H1 (cell line): ENCODE measurements around the gene DCP2. TPM values are rescaled to one million over a fixed set of nuclear protein-coding genes. Genes with fewer than 3 reads are reported as not detected.

Experiments used
- CTCF ChIA-PET: fragments of 300-600 bp; sonication (Branson Sonifier 250); formaldehyde crosslinking; loops from one replicate; lab custom pipeline; 2021; ENCODE audit not compliant: partially characterized antibody; lab: Charles Lee
- POLR2A ChIA-PET: fragments of 300-600 bp; sonication (Branson Sonifier 250); formaldehyde crosslinking; loops from one replicate; lab custom pipeline; 2021; ENCODE audit warnings: inconsistent platforms; ENCODE audit not compliant: partially characterized antibody; lab: Charles Lee
- DNase-seq, 2 experiments: peaks; one replicate each; pipeline versions ENCODE4 v3.0.0 to v3.0.0-alpha.2; 2010 to 2022; ENCODE audit warnings: low spot score in 2 of 2, low read depth in 1 of 2, mixed read lengths in 1 of 2
- FAIRE-seq: peaks from 2 replicates; lab custom pipeline; 2011; peaks lifted over from hg19 to GRCh38; lab: Jason Lieb, UNC
- H2AFZ ChIP-seq: 2 replicates; pipeline ENCODE4 v1.8.1; 2012; ENCODE audit warnings: low read length, inconsistent platforms
- H2AK5ac ChIP-seq: 2 replicates; pipeline ENCODE4 v1.6.1; 2013; ENCODE audit warnings: low read depth, low read length
- H2BK120ac ChIP-seq: replicated peaks from 2 replicates; pipeline ENCODE3; 2013; ENCODE audit warnings: low read depth, low read length, inconsistent platforms
- H2BK12ac ChIP-seq: 2 replicates; pipeline ENCODE4 v1.6.1; 2013; ENCODE audit warnings: low read depth, low read length
- H2BK15ac ChIP-seq: 2 replicates; pipeline ENCODE4 v1.6.1; 2013; ENCODE audit warnings: low read length
- H2BK20ac ChIP-seq: 2 replicates; pipeline ENCODE4 v1.6.1; 2013; ENCODE audit warnings: low read length
- H2BK5ac ChIP-seq: 2 replicates; pipeline ENCODE4 v1.6.1; 2013; ENCODE audit warnings: low read depth, low read length
- H3K14ac ChIP-seq: 2 replicates; pipeline ENCODE4 v1.6.1; 2013; ENCODE audit warnings: inconsistent platforms; ENCODE audit not compliant: insufficient read length
- H3K18ac ChIP-seq: 2 replicates; pipeline ENCODE4 v1.6.1; 2013; ENCODE audit warnings: low read length; ENCODE audit errors: extremely low read depth
- H3K23ac ChIP-seq: 2 replicates; pipeline ENCODE4 v1.6.1; 2013; ENCODE audit warnings: inconsistent platforms; ENCODE audit not compliant: insufficient read length
- H3K23me2 ChIP-seq: 2 replicates; pipeline ENCODE4 v1.6.1; 2013; ENCODE audit warnings: low read depth, low read length
- H3K27ac ChIP-seq: 2 replicates; pipeline ENCODE4 v1.6.1; 2011; ENCODE audit warnings: low read depth, low read length, inconsistent platforms
- H3K27me3 ChIP-seq, 4 experiments: replicated peaks in 1 of 4; 1 replicate in 1 of 4; 2 replicates in 3 of 4; pipeline versions ENCODE4 v1.6.1 to v1.8.1; 2011 to 2013; ENCODE audit warnings: low read length in 3 of 4, mild to moderate bottlenecking in 3 of 4, inconsistent platforms in 2 of 4, mixed read lengths in 2 of 4, moderate library complexity in 1 of 4; ENCODE audit not compliant: control insufficient read depth in 3 of 4, insufficient read depth in 3 of 4; ENCODE audit errors: extremely low read depth in 1 of 4
- H3K36me3 ChIP-seq, 4 experiments: 2 replicates each; pipeline versions ENCODE4 v1.6.1 to v1.8.1; 2011 to 2013; ENCODE audit warnings: mild to moderate bottlenecking in 4 of 4, low read length in 3 of 4, moderate library complexity in 2 of 4, control low read depth in 1 of 4, inconsistent platforms in 1 of 4; ENCODE audit not compliant: insufficient read depth in 4 of 4, control insufficient read depth in 2 of 4
- H3K4ac ChIP-seq: replicated peaks from 2 replicates; pipeline ENCODE3; 2013; ENCODE audit warnings: low read length, low read depth, mixed read lengths, inconsistent platforms; ENCODE audit not compliant: insufficient read length
- H3K4me1 ChIP-seq, 4 experiments: replicated peaks in 1 of 4; 1 replicate in 1 of 4; 2 replicates in 3 of 4; pipeline versions ENCODE4 v1.6.1 to v1.8.1; 2011 to 2013; ENCODE audit warnings: low read length in 3 of 4, inconsistent platforms in 2 of 4, mixed read lengths in 1 of 4; ENCODE audit not compliant: insufficient read depth in 4 of 4, control insufficient read depth in 3 of 4
- H3K4me2 ChIP-seq, 2 experiments: 2 replicates each; pipeline versions ENCODE4 v1.6.1 to v1.8.1; 2011 to 2013; ENCODE audit warnings: low read depth in 2 of 2, low read length in 2 of 2, control low read depth in 1 of 2, inconsistent platforms in 1 of 2, mild to moderate bottlenecking in 1 of 2; ENCODE audit not compliant: insufficient read depth in 1 of 2
- H3K4me3 ChIP-seq, 4 experiments: fragments of 200-600, 300-600 bp in 1 of 4; sonication (generic), shearing (Covaris generic), sonication (Bioruptor Twin) in 1 of 4; 2 replicates each; pipeline versions ENCODE4 v1.5.1 to v1.8.1; 2011 to 2016; ENCODE audit warnings: low read length in 4 of 4, low read depth in 3 of 4, control low read depth in 2 of 4, inconsistent platforms in 2 of 4, mild to moderate bottlenecking in 2 of 4, mixed read lengths in 1 of 4, moderate library complexity in 1 of 4; ENCODE audit not compliant: insufficient read depth in 2 of 4; ENCODE audit errors: extremely low read depth in 1 of 4
- H3K56ac ChIP-seq: replicated peaks from 2 replicates; pipeline ENCODE3; 2013; ENCODE audit warnings: low read depth, mild to moderate bottlenecking, mixed read lengths, low read length, inconsistent platforms; ENCODE audit not compliant: insufficient read length
- H3K79me1 ChIP-seq: 2 replicates; pipeline ENCODE4 v1.6.1; 2013; ENCODE audit warnings: low read depth, low read length, control low read depth
- H3K79me2 ChIP-seq, 2 experiments: 2 replicates each; pipeline versions ENCODE4 v1.6.1 to v1.8.1; 2012 to 2013; ENCODE audit warnings: low read length in 2 of 2, mild to moderate bottlenecking in 2 of 2, inconsistent platforms in 1 of 2; ENCODE audit not compliant: insufficient read depth in 2 of 2, control insufficient read depth in 1 of 2
- H3K9ac ChIP-seq, 4 experiments: replicated peaks in 1 of 4; 1 replicate in 1 of 4; 2 replicates in 3 of 4; pipeline versions ENCODE4 v1.6.1 to v1.8.1; 2011 to 2013; ENCODE audit warnings: low read depth in 3 of 4, low read length in 3 of 4, control low read depth in 2 of 4, mild to moderate bottlenecking in 2 of 4, moderate library complexity in 2 of 4, inconsistent platforms in 1 of 4; ENCODE audit errors: extremely low read depth in 1 of 4
- H3K9me3 ChIP-seq, 2 experiments: 2 replicates each; pipeline versions ENCODE4 v1.6.1 to v1.8.1; 2012 to 2013; ENCODE audit warnings: mild to moderate bottlenecking in 2 of 2, moderate library complexity in 2 of 2, control low read depth in 1 of 2, inconsistent platforms in 1 of 2, low read depth in 1 of 2, low read length in 1 of 2, mixed read lengths in 1 of 2; ENCODE audit not compliant: insufficient read depth in 2 of 2
- H4K20me1 ChIP-seq, 2 experiments: replicated peaks in 1 of 2; 2 replicates each; pipeline versions ENCODE3 to v1.8.1; 2011 to 2013; ENCODE audit warnings: inconsistent platforms in 2 of 2, low read length in 2 of 2, mild to moderate bottlenecking in 1 of 2; ENCODE audit not compliant: insufficient read depth in 2 of 2, control insufficient read depth in 1 of 2
- H4K5ac ChIP-seq: 2 replicates; pipeline ENCODE4 v1.6.1; 2013; ENCODE audit warnings: low read length, low read depth, mixed read lengths, inconsistent platforms; ENCODE audit not compliant: insufficient read length
- H4K8ac ChIP-seq: 2 replicates; pipeline ENCODE4 v1.8.0; 2013; ENCODE audit warnings: mild to moderate bottlenecking, moderate library complexity, low read length, inconsistent platforms; ENCODE audit not compliant: insufficient read depth; ENCODE audit errors: extremely low read depth
- H4K91ac ChIP-seq: replicated peaks from 2 replicates; pipeline ENCODE3; 2013; ENCODE audit warnings: low read length, mixed read lengths, inconsistent platforms; ENCODE audit not compliant: insufficient read length
- ATF3 ChIP-seq: IDR thresholded peaks from 2 replicates; pipeline ENCODE4 v1.6.1; 2011; ENCODE audit warnings: low read depth, mild to moderate bottlenecking, low read length; ENCODE audit not compliant: insufficient read depth
- EZH2 ChIP-seq: fragments of 200-600 bp; sonication (generic); IDR thresholded peaks from 2 replicates; pipeline ENCODE4 v1.7.1; 2012; ENCODE audit warnings: low read depth, mild to moderate bottlenecking, moderate library complexity, low read length, inconsistent platforms; ENCODE audit not compliant: severe bottlenecking
- GTF2F1 ChIP-seq: IDR thresholded peaks from 2 replicates; pipeline ENCODE4 v1.6.1; 2012; ENCODE audit warnings: low read depth, low read length, improper control_type of control experiment, borderline replicate concordance
- JUN ChIP-seq: IDR thresholded peaks from 2 replicates; pipeline ENCODE4 v1.6.1; 2011; ENCODE audit warnings: low read depth, mild to moderate bottlenecking, improper control_type of control experiment, low read length
- KDM4A ChIP-seq: IDR thresholded peaks from one replicate; pipeline ENCODE4 v1.7.1; 2012; ENCODE audit warnings: low read depth, mild to moderate bottlenecking, moderate library complexity, low read length, inconsistent platforms; ENCODE audit not compliant: severe bottlenecking
- SIX5 ChIP-seq: IDR thresholded peaks from 2 replicates; pipeline ENCODE4 v1.6.1; 2011; ENCODE audit warnings: mild to moderate bottlenecking, low read depth, low read length
- YY1 ChIP-seq: IDR thresholded peaks from 2 replicates; pipeline ENCODE4 v1.6.1; 2011; ENCODE audit warnings: low read depth, mild to moderate bottlenecking, low read length
- WGBS, 2 experiments: shearing (Covaris generic) in 1 of 2; methylation state at CpG; one replicate each; pipeline versions ENCODE4 v1.1.6 to v1.1.7; 2013 to 2015; ENCODE audit warnings: low lambda C conversion rate in 2 of 2, mixed read lengths in 2 of 2, inconsistent platforms in 1 of 2, low coverage in 1 of 2, missing lambda C conversion rate in 1 of 2; ENCODE audit not compliant: insufficient replicate concordance in 2 of 2, insufficient coverage in 1 of 2, insufficient read length in 1 of 2; ENCODE audit errors: extremely low coverage in 1 of 2, missing lambda C conversion rate in 1 of 2; 5-methylcytosine and 5-hydroxymethylcytosine counted together
- polyA plus RNA-seq, 7 experiments: library from polyadenylated mRNA; depleted of rRNA in 3 of 7; stranded (reverse) in 5 of 7; unstranded in 2 of 7; fragments of >200 nt in 5 of 7; fragments of 200-250 nt in 2 of 7; gene quantifications; 1 replicate in 5 of 7; 2 replicates in 1 of 7; 4 replicates in 1 of 7; pipeline versions ENCODE4 v1.2.1 to v1.2.3, GENCODE V29; 2011 to 2013; ENCODE audit warnings: missing spikeins in 2 of 7, mixed read lengths in 2 of 7
- total RNA-seq: library from RNA; stranded (reverse); fragmentation: NEBNext Ultra II Directional; extraction: Animal tissue kit (Norgen Biotek cat#: 25700); gene quantifications from 2 replicates; pipeline ENCODE4 v1.2.1, GENCODE V29; 2021

The DCP2 gene
- total and polyA plus RNA-seq, 2 of the 8 experiments (the other 6 are each of a cell fraction or from before 2014, with no cell fraction given): 14.4 to 162 TPM

- POLR2A ChIA-PET: interaction anchor here (1.6 kb wide), 1 partner anchor 20 kb away, joined by 6 read pairs; no protein-coding TSS in a partner anchor
- Histone ChIP-seq H2BK5ac (no peak overlapping the region), H2AK5ac (no peak overlapping the region), H4K20me1 (no peaks in the 10 kb centered on the region), H2BK120ac (no peak overlapping the region), H2AFZ (no peak overlapping the region), H3K18ac (no peak overlapping the region), H4K5ac (no peak overlapping the region), H3K4me2 (no peak overlapping the region), H3K4me3 (no peak overlapping the region), H3K4me1 (no peaks in the 10 kb centered on the region), H2BK20ac (no peak overlapping the region), H2BK12ac (no peak overlapping the region), H3K23ac (no peak overlapping the region), H3K9me3 (no peaks in the 10 kb centered on the region), H3K27me3 (no peaks in the 10 kb centered on the region), H3K23me2 (no peaks in the 10 kb centered on the region), H3K27ac (no peak overlapping the region), H4K8ac (no peak overlapping the region), H3K56ac (no peak overlapping the region), H3K36me3 (peaks cover 0 to 7% (median 0%) of the 10 kb centered on the region in 4 experiments; a peak in 2 of 8 replicates), H2BK15ac (no peak overlapping the region), H3K79me1 (no peaks in the 10 kb centered on the region), H3K14ac (no peak overlapping the region), H3K4ac (no peak overlapping the region), H3K79me2 (no peaks in the 10 kb centered on the region), H3K9ac (no peak overlapping the region), H4K91ac (no peak overlapping the region)
- FAIRE-seq (no peak), DNase-seq (no peak)
- WGBS, 2 experiments: 84% methylated on average over 9 of the region's 9 CpGs; no CpG with 5 or more reads in 1 of the 2 experiments
- CTCF ChIA-PET: interaction anchor here (1.1 to 2.5 kb wide), 4 partner anchors 9 to 329 kb away, joined by 3 to 7 read pairs (median 4); no protein-coding TSS in a partner anchor
- TF ChIP-seq JUN (no peak), KDM4A (no peak), ATF3 (no peak), EZH2 (no peak), SIX5 (no peak), GTF2F1 (no peak), YY1 (no peak)
Observed at GRCh38 chr5:113050721-113051382, 74.3 kb downstream of the DCP2 start.
